Endothelial cell of umbilical vein (primary cell): ENCODE results near the gene TNNI3K. TPM values are rescaled to one million over a fixed set of nuclear protein-coding genes. Genes with fewer than 3 reads are reported as not detected.

Source experiments
- BruUV-seq: library from RNA; stranded (reverse); fragments of 400-500 nt; replicated peaks from 2 replicates; lab custom pipeline; 2021; lab: Mats Ljungman, UMichigan
- CTCF ChIA-PET: fragments of 300-600, 350-600 bp; sonication (Branson Sonifier 250); formaldehyde crosslinking; loops from one replicate; lab custom pipeline; 2021; ENCODE audit warnings: antibody characterized with exemption, inconsistent platforms; lab: Charles Lee
- POLR2A ChIA-PET: fragments of 300-600, 350-600 bp; sonication (Branson Sonifier 250); formaldehyde crosslinking; loops from one replicate; lab custom pipeline; 2021; ENCODE audit warnings: antibody characterized with exemption, inconsistent platforms; lab: Charles Lee
- DNase-seq: peaks from one replicate; pipeline ENCODE4 v3.0.0-alpha.2; 2011; ENCODE audit warnings: low read depth, low spot score
- FAIRE-seq: peaks from 2 replicates; lab custom pipeline; 2011; peaks lifted over from hg19 to GRCh38; lab: Jason Lieb, UNC
- H2AFZ ChIP-seq: 2 replicates; pipeline ENCODE4 v1.6.0; 2012; ENCODE audit warnings: low read depth, low read length, control low read depth, inconsistent platforms
- H3K27ac ChIP-seq: 2 replicates; pipeline ENCODE4 v1.5.1; 2011; ENCODE audit warnings: low read depth, mild to moderate bottlenecking, control low read depth, low read length, moderate library complexity; ENCODE audit not compliant: insufficient read depth
- H3K27me3 ChIP-seq, 2 experiments: 2 replicates each; pipeline versions ENCODE4 v1.6.0 to v1.6.1; 2011; ENCODE audit warnings: low read length in 2 of 2, mixed read lengths in 1 of 2; ENCODE audit not compliant: control insufficient read depth in 2 of 2, insufficient read depth in 2 of 2
- H3K36me3 ChIP-seq, 2 experiments: 2 replicates in 1 of 2; 3 replicates in 1 of 2; pipeline ENCODE4 v1.5.1; 2011; ENCODE audit warnings: low read length in 2 of 2, mild to moderate bottlenecking in 1 of 2, moderate library complexity in 1 of 2; ENCODE audit not compliant: control insufficient read depth in 2 of 2, insufficient read depth in 2 of 2; ENCODE audit errors: extremely low read depth in 1 of 2
- H3K4me1 ChIP-seq: 3 replicates; pipeline ENCODE4 v1.5.1; 2011; ENCODE audit warnings: mild to moderate bottlenecking, low read length; ENCODE audit not compliant: control insufficient read depth, insufficient read depth; ENCODE audit errors: extremely low read depth
- H3K4me2 ChIP-seq: 2 replicates; pipeline ENCODE4 v1.6.1; 2011; ENCODE audit warnings: low read length, control low read depth, mixed read lengths; ENCODE audit not compliant: insufficient read depth
- H3K4me3 ChIP-seq, 3 experiments: fragments of 200-600 bp in 1 of 3; sonication (generic), shearing (Covaris generic) in 1 of 3; replicated peaks in 1 of 3; 2 replicates each; pipeline ENCODE4 v1.5.1; 2011 to 2016; ENCODE audit warnings: control low read depth in 3 of 3, low read length in 3 of 3, mild to moderate bottlenecking in 2 of 3, inconsistent platforms in 1 of 3, low read depth in 1 of 3, moderate library complexity in 1 of 3; ENCODE audit not compliant: insufficient read depth in 1 of 3
- H3K79me2 ChIP-seq: 2 replicates; pipeline ENCODE4 v1.6.0; 2012; ENCODE audit warnings: low read length, inconsistent platforms; ENCODE audit not compliant: control insufficient read depth, insufficient read depth
- H3K9ac ChIP-seq: replicated peaks from 2 replicates; pipeline ENCODE3; 2011; ENCODE audit warnings: low read length, control low read depth; ENCODE audit not compliant: insufficient read depth; ENCODE audit errors: extremely low read depth
- H3K9me1 ChIP-seq: replicated peaks from 3 replicates; pipeline ENCODE4 v1.6.0; 2011; ENCODE audit warnings: mild to moderate bottlenecking, low read length; ENCODE audit not compliant: control insufficient read depth, insufficient read depth; ENCODE audit errors: extremely low read depth
- H3K9me3 ChIP-seq: replicated peaks from 2 replicates; pipeline ENCODE4 v1.5.1; 2012; ENCODE audit warnings: low read length, inconsistent platforms; ENCODE audit not compliant: control insufficient read depth, insufficient read depth
- H4K20me1 ChIP-seq: replicated peaks from 2 replicates; pipeline ENCODE3; 2011; ENCODE audit warnings: mild to moderate bottlenecking, low read length; ENCODE audit not compliant: control insufficient read depth, insufficient read depth; ENCODE audit errors: extremely low read depth
- CTCF ChIP-seq, 2 donors: IDR thresholded peaks; 1 replicate in 1 of 2; 2 replicates in 1 of 2; pipeline ENCODE4 v1.5.1; 2011; ENCODE audit warnings: low read length in 2 of 2, mild to moderate bottlenecking in 2 of 2, moderate library complexity in 2 of 2, control low read depth in 1 of 2, inconsistent platforms in 1 of 2, low read depth in 1 of 2; ENCODE audit not compliant: insufficient read depth in 1 of 2; ENCODE audit errors: extremely low read depth in 1 of 2
- EZH2 ChIP-seq: IDR thresholded peaks from 2 replicates; pipeline ENCODE4 v1.6.1; 2012; ENCODE audit warnings: borderline replicate concordance, low read depth, mild to moderate bottlenecking, moderate library complexity, low read length, inconsistent platforms; ENCODE audit not compliant: severe bottlenecking
- FOS ChIP-seq: IDR thresholded peaks from 2 replicates; pipeline ENCODE4 v1.6.1; 2011; ENCODE audit warnings: mild to moderate bottlenecking, low read length, moderate library complexity, borderline replicate concordance; ENCODE audit not compliant: insufficient read depth
- JUN ChIP-seq: IDR thresholded peaks from 2 replicates; pipeline ENCODE4 v1.6.1; 2011; ENCODE audit warnings: borderline replicate concordance, low read depth; ENCODE audit not compliant: insufficient read length, insufficient read depth
- MAX ChIP-seq: IDR thresholded peaks from 2 replicates; pipeline ENCODE4 v1.6.1; 2011; ENCODE audit not compliant: insufficient read depth, insufficient read length
- MYC ChIP-seq: IDR thresholded peaks from one replicate; pipeline ENCODE4 v1.6.1; 2011; ENCODE audit warnings: mild to moderate bottlenecking, low read depth, low read length
- POLR2A ChIP-seq: IDR thresholded peaks from 2 replicates; pipeline ENCODE4 v1.6.1; 2012; ENCODE audit warnings: low read depth, mild to moderate bottlenecking, control low read depth, low read length
- POLR2AphosphoS5 ChIP-seq: IDR thresholded peaks from 2 replicates; pipeline ENCODE4 v1.6.1; 2012; ENCODE audit warnings: low read depth, mild to moderate bottlenecking, control low read depth, low read length, moderate library complexity; ENCODE audit not compliant: insufficient read depth
- dilution Hi-C: fragments of 300-500 bp; cut with MboI; formaldehyde crosslinking; loops from one replicate; pipeline ENCODE4 v1.15.0; 2019; ENCODE audit warnings: low sequenced_read_pairs; ENCODE audit not compliant: extremely low pct_ligation_motif_present
- intact Hi-C: fragments of 100-400 bp; cut with micrococcal nuclease; formaldehyde crosslinking; loops from one replicate; pipeline ENCODE4 v1.10.0; 2022
- polyA plus RNA-seq, 4 experiments: library from polyadenylated mRNA; depleted of rRNA in 3 of 4; stranded (reverse) in 3 of 4; unstranded in 1 of 4; fragments of >200 nt; gene quantifications; 2 replicates each; pipeline versions ENCODE4 v1.2.1 to v1.2.3, GENCODE V29; 2011 to 2012; ENCODE audit warnings: missing spikeins in 1 of 4
- total RNA-seq: library from RNA; stranded (reverse); gene quantifications from 2 replicates; pipeline ENCODE4 v1.2.3, GENCODE V29; 2021

TNNI3K gene
- total and polyA plus RNA-seq, 2 donors (not counting 3 experiments of a cell fraction or from before 2014, with no cell fraction given) = 0.69 TPM; not detected in 1

- DNase-seq (no peak), FAIRE-seq (no peak)
- ChIA-PET POLR2A (no interaction called here), CTCF (no interaction called here)
- no peak for TF ChIP-seq MAX
- no peak for TF ChIP-seq POLR2A
- no peak for TF ChIP-seq EZH2
- no peak for TF ChIP-seq JUN
- no peak for TF ChIP-seq CTCF (IDR thresholded peaks at IDR 0.05; ENCODE audit: extremely low read depth in 1 of 2, insufficient read depth in 1 of 2, low read depth in 1 of 2, low read length in 2 of 2)
- TF ChIP-seq FOS = no peak
- TF ChIP-seq POLR2AphosphoS5 = no peak
- no peak for TF ChIP-seq MYC
- Histone ChIP-seq H3K4me2 (no peak overlapping the region), H2AFZ (no peak overlapping the region), H3K9ac (no peak overlapping the region), H3K9me3 (no peaks in the 10 kb centered on the region), H3K4me3 (no peak overlapping the region), H3K4me1 (no peaks in the 10 kb centered on the region), H3K27ac (no peak overlapping the region), H3K79me2 (no peaks in the 10 kb centered on the region), H3K36me3 (no peaks in the 10 kb centered on the region), H3K9me1 (no peaks in the 10 kb centered on the region), H4K20me1 (no peaks in the 10 kb centered on the region), H3K27me3 (no peaks in the 10 kb centered on the region)
- no TSS peak for BruUV-seq
- dilution Hi-C loops = no loop called here
- intact Hi-C loops = no loop called here
Measured at GRCh38 chr1:74412244-74412643, 177.1 kb downstream of the TNNI3K start.
